ENCODE data around the gene OR7G2.

The OR7G2 gene

DNA sequence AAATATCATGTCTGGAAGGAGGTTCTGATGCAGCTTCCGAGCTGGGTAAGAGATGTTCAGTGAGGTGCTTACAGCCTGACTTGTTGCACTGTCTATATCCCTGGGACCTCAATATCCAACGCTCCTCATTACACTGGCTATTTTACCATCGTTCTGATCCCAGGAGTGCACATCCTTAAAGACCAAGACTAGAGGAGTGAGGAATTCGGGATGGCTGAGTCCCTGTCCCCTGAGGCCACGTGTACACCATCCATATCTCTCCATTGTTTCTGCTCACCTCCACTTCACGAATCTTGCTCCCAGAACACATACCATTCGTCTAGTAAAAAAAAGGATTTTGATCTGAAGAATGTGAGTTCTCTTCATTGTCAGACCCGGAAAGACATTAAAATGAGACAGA is at the start of gene OR7G2:
TSS of gene OR7G2 (minus strand) at position 101 of the 400 bp plus-strand sequence. CDS start 4,232 bp downstream, outside the sequence.
- FAIRE-seq (no peak), DNase-seq (ENCODE audit: low spot score) (no peak)

DNA sequence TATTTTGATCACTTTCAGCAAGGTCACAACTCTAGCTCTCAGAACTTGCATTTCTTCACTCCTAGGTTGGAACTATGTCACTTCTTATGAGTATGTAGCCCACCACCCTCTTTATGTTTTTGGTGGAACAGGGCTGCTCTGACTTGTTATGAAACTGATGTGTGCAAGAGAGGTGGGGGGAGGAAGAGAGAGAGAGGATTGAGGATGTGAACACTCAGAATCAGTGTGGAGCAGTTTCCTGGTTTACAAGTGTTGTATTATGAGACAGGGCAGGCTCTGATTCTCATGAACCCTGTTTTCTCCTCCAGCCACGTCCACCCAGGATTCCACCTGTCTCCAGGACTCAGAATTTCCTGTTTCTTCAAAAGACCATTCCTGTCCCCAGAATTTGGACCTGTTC is 49.0 kb upstream of the OR7G2 start:
- DNase-seq (ENCODE audit: low spot score) (no peak), FAIRE-seq (no peak)

DNA sequence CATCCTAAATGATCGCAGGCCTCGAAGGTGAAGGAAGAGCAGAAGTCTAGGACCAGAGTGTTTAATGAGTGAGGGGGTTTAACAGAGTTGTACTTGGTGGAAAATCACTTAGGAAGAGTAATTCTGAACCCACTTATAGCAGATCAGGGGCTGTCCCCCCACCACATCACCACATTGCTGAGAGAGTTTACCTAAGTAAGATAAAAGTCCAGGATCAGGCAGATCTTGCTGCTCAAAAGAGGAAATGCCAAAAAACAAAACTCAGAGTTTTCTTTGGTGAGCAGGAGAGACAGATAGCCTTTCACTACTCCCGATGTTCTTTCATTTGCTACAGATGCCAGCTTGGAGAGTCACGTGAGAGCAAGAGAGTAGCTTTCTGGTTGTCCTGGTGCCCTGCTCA is 48.3 kb upstream of the OR7G2 start:
- FAIRE-seq (no peak), DNase-seq (ENCODE audit: low spot score) (no peak)

DNA sequence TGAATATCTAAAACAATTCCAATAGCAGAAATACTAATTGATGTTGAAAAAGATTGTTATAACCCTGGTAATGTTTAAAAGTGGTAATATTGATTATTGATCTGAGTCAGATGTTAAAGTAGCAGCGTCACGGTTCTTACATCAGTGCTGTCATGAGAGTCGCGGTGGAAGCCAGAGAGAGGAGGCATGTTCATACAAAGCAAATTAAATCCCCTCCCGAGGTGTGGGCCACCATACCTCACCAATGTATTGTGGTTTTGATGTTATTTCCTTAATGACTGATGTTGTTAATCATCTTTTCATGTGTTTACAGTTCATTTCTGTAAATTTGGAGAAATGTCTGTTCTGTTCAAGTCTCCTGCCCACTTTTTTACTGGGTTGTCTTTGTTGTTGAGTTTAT is 44.1 kb upstream of the OR7G2 start:
- FAIRE-seq: no peak
- DNase-seq (ENCODE audit: low spot score): no peak

DNA sequence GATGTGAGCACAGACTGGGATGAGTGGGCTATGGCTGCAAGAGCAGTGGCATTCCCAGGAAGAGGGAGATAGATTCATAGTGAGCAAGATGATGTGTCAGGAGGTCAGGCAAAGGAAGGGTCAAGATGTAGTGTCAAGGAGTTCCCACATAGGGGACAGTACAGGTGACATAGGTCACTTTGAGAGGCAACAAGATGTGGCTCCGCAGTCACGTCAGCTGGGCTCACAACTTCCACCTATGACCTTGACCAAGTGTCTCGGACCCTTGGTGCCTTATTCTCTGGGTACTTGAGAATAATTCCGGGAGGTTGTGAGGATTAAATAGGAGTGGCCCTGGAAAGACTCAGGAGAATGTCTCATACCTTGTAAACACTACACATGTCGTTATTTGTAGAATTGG is 43.4 kb upstream of the OR7G2 start:
- FAIRE-seq: no peak

DNA sequence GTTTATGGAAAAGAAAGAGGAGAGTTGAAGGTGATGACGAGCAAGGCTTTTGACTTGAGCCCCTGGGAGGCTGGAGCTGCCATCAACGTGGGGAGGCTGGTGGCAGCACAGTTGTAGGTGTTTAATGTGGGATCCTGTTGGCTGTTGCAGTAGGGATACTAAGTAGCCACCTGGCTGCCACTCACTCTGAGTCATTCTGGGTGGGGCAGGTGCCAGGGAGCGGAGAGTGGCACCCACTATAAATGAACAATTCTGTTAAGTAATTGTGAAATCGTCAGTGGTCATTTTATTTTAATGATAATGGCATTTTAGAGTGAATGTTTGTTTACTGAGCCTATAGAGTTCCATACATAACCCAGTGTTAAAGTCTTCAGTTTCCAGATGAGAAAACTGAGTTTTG is 42.7 kb upstream of the OR7G2 start:
- no peak for FAIRE-seq
- no peak for DNase-seq (ENCODE audit: low spot score)

More for the DNA sequence above, 43.4 kb upstream of the OR7G2 start:
- DNase-seq (ENCODE audit: low spot score): no peak

DNA sequence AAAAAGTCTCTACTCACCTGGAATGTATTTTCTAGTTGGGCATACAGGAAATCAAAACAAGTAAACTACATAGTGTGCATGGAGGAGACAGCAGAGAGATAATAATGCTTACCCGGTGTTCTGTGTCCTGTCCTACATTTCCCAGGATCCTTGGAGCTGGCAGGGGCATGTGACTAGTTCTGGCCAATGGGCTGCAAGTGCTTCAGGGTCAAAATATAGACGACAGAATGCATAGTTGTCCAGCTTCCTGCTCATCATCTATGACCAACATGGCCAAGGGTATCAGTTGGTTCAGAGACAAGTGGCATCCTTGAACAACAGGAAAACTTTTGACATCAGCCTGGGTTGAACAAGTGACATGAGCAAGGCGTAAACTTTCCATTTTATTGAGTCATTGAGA is 41.4 kb upstream of the OR7G2 start:
- DNase-seq (ENCODE audit: low spot score) (no peak), FAIRE-seq (no peak)

DNA sequence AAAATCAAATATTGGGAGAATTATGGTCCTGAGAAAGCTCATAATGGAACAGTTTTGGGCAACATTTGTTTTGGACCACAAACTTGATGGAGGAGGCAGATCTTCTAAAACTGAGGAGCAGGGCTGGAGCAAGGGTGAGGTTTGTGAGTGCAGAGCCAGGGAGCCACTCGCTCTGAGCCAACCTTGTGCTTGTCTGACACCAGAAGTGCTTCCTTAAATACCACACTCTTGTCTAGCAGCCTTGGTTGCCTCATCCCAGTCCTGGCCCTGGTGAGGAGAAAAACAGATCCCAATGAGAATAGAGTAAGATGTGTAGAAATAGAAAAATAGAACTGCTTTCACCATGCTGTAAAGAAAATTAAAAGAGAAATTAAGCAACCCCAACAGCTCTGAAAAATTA is 39.6 kb upstream of the OR7G2 start:
- no peak for FAIRE-seq
- no peak for DNase-seq (ENCODE audit: low spot score)

DNA sequence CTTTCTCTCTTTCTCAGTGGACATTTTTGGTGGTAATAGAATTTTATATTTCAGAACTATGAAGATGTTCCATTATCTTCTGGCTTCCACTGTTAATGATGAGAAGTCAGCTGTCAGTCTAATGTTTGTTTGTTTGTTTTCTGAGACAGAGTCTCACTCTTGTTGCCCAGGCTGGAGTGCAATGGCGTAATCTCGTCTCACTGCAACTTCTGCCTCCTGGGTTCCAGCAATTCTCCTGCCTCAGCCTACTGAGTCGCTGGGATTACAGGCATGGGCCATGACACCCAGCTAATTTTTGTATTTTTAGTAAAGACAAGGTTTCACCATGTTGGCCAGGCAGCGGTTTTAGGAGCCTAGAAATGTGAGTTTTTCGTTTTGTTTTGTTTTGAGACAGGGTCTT is 37.6 kb upstream of the OR7G2 start:
- FAIRE-seq (no peak), DNase-seq (ENCODE audit: low spot score) (no peak)

DNA sequence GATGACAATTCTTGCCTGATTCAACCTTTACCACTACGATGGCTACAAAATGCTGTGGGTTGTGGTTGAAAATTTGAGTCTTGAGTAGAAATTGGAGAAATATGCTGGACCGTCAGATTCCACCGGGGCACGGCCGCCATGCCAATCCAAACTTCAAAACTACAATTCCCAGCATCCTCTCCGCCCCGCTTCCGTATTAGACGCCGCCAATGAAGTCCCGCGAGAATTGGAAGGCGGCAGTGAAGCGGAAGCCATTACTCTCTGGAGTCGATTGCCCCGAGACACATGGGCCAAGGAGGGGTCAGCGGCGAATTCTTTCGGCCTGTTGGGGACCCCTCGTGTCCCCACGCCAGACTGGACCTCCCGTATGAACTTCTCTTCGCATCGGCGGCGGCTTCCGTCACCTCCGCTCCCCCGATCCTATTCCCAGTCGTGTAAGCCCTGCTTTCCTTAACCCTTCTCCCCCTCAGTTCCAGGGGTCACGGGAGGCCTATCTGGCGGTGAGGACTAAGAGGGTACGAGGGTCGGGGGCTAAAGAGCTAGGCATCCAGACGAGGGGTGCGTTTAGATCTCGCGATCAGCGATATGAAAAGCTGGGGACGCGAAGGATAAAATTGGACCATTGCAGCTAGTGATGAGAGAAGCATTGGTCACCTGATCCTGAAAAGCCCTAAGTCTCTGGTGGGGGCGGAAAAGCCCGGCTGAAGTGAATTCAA is 33.0 kb upstream of the OR7G2 start, which contains the start of gene ZNF317:
TSS of gene ZNF317 (plus strand) at position 239 of the 716 bp plus-strand sequence. CDS start 15,620 bp downstream, outside the sequence.
- FAIRE-seq: peak; percentile 75
- peak; percentile 76 for DNase-seq (ENCODE audit: low spot score)

DNA sequence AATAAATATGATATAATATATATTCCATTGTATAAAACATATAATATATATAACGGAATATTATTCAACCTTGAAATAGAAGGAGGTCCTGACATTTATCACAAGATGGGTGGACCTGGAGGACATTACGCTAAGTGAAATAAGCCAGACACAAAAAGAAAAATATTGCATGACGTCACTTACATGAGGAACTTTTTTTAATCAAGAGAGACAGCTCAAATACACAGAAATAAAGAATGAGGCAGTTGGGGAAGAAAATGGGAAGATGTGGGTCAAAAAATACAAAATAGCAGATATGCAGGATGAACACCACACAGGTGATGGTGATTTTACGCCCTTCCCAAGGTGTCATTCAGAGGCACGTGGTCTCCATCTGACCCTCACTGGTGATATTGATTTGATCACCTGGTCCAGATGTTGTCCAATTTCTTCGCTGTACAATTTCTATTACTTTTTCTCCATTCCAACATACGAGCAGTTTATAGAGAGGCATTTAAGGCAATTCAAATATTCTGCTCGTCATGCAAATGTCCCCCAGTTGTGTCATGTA is 32.4 kb upstream of the OR7G2 start:
- FAIRE-seq (peak; percentile 58), DNase-seq (ENCODE audit: low spot score) (no peak)

DNA sequence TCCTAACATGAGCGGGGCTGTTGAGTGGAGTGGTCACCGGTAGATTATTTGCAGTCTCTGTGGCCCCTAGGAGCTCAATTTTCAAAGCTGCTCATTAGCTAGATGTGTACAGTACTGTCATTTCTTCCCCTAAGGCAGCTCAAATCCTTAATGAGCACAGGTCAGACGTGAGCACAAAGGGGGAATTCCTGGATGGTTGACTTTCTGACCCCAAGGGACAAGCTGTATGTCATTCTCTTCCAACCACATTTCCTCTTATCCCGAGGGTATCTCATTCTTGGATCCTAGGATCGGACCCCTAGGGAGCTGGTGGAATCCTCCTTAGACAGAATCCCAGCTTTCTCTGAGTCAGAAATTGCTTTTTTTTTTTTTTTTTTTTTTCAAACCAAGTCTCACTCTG is 25.1 kb upstream of the OR7G2 start:
- FAIRE-seq: no peak
- DNase-seq (ENCODE audit: low spot score): peak; percentile 27

DNA sequence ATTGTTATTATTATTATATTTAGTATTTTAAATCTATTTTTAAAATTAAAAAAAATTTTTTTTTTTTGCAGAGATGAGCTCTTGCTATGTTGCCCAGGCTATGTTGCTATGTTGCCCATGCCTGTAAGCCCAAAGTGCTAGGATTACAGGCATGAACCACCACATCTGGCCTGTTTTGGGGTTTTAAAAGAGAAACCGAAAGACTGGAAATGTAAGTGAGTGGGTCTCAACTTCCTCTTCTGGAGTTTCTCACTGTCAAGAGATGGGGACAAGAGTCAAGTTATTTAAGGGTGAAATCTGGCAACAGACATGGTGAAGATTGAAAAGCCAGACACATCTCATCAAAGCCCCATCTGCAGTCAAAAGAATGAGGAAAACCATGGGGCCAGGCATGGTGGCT is 23.7 kb upstream of the OR7G2 start:
- FAIRE-seq: no peak
- DNase-seq (ENCODE audit: low spot score): no peak

DNA sequence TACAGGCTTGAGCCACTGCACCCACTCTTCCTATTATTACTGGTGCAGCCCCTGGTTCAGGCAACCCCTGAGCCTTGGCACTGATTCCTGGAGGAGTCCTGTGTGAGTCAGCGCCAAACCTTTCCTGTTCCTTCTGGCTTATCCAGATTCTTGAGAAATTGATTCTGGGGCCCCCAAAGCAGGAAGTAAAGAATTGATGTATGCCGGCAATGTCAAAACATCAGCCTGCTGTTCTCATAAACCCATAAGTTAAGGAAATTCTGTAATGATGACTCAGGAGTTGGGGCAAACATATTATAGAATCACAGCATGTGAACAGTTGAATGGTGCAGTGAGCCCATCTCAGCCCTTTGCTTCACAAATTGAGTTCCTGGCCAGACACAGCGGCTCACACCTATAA is 20.9 kb upstream of the OR7G2 start:
- no peak for FAIRE-seq

DNA sequence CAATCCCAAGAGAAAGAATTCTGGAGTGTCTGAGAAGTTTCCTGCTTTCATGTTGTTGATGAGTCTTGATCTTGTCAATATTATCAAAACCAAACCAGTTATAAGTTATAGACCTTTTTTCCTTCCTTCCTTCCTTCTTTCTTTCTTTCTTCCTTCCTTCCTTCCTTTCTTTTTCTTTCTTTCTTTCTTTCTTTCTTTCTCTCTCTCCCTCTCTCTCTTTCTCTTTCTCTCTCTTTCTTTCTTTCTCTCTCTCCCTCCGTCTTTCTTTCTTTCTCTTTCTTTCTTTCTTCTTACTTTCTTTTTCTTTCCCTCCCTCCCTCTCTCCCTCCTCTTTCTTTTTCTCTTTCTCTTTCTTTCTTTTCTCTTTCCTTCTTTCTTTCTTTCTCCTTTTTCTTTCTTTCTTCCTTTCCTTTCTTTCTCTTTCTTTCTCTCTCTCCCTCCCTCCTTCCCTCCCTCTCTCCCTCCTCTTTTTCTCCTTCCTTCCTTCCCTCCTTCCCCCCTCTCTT is 19.7 kb upstream of the OR7G2 start, which contains the start of gene OR7G3:
TSS of gene OR7G3 (minus strand) at position 51 of the 506 bp plus-strand sequence. CDS start at position 51, 0 bp downstream.
- DNase-seq (ENCODE audit: low spot score): no peak
- FAIRE-seq: no peak

More for the DNA sequence above, 20.9 kb upstream of the OR7G2 start:
- no peak for DNase-seq (ENCODE audit: low spot score)

DNA sequence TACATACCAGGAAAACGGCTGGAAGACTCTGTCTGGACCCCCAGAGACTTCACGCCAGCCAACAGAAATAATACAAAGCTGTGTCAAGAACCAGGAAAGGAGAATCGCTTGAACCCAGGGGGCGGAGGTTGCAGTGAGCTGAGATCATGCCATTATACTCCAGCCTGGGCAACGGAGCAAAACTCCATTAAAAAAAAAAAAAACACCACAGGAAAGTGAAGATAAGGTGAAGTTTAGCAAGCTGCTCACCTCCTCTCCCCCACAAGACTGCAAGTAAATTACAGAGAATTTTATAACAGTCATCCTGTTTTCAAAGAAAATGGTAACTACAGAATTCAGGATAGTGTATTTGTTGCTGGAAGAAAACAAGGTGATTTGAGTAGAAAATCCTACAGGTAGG is 9.3 kb upstream of the OR7G2 start:
- DNase-seq (ENCODE audit: low spot score) (no peak), FAIRE-seq (no peak)

DNA sequence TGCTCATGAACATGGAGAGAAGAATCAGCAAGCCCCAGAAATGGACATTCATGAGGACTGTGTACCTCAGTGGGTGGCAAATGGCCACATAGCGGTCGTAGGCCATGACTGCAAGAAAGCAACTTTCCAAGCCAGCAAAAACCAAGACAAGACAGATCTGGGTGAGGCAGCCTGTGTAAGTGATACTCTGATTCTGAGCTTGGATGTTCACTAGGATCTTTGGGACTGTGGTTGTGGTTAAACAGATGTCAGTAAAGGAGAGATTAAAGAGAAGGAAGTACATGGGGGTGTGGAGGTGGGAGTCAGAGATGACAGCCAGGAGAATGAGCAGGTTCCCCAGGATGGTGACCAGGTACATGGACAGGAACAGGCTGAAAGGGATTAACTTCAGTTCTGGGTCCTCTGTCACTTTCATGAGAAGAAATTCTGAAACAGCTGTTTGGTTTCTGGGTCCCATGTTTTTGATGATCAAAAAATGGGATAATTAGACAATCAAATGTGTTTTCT is 8.1 kb upstream of the OR7G2 start, which contains the start of gene OR7G1:
TSS of gene OR7G1 (minus strand) at position 457 of the 507 bp plus-strand sequence. CDS start at position 457, 0 bp downstream.
- FAIRE-seq (no peak), DNase-seq (ENCODE audit: low spot score) (no peak)

DNA sequence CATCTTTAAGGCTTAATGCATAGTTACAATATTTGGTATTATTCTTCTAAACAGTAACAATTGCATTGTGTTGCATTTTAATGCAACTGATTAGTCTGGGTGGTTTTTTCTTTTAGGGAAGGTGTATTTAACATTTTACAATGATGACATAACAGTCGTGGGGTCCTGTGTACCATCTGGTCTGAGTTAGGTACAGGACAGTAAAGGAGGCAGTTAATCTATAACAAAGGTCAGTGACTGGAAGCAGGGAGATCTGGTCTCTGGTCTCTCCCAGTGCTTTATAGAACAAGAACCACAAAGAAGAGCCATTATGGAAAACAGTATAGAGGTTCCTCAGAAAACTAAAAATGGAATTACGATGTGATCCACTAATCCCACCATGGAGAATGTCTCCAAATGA is 2.7 kb upstream of the OR7G2 start:
- no peak for DNase-seq (ENCODE audit: low spot score)
- FAIRE-seq: no peak

DNA sequence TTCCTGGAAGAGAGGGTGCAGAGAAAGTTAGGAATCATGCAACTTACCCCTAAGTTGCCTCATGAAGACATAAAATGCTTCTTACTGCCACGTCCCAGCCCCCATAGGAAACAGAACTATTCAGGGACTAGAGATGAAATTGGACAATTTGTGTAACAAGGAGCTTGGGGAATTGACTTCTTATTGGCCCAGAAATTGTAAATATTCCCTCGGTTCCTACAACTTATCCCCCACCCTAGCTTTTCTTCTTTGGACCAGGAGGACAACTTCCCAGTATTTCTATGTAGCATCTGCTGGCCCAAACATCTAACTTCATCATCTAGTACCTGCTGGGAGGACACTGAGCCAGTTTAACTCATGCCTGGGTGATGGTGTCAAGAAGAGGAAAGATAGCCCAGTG is 20.5 kb downstream of the OR7G2 start, which contains the start of gene OR1M1:
TSS of gene OR1M1 (plus strand) at position 301 of the 400 bp plus-strand sequence. CDS start 6,184 bp downstream, outside the sequence.
- FAIRE-seq: no peak

DNA sequence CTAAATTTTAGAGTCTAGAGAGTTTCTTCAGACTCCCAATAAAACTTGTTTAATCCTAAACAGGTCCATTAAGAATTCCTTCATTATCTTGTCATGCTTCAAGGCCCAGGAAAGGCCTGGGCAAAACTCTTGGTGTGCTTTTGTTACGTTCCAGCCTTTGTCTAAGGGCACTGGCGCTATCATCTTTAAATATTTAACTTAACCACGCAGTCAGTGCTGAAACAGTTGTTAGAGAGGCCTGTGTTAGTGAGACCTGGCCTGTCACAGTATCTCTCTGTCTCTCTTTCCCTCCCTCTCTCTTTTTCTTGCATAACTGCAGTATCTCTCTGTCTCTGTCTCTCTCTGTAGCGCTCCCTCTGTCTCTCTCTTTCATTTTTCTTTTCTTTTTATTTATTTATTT is 28.6 kb downstream of the OR7G2 start:
- DNase-seq (ENCODE audit: low spot score) (peak; percentile 37), FAIRE-seq (peak; percentile 86)

More for the DNA sequence above, 20.5 kb downstream of the OR7G2 start, which contains the start of gene OR1M1:
- no peak for DNase-seq (ENCODE audit: low spot score)

DNA sequence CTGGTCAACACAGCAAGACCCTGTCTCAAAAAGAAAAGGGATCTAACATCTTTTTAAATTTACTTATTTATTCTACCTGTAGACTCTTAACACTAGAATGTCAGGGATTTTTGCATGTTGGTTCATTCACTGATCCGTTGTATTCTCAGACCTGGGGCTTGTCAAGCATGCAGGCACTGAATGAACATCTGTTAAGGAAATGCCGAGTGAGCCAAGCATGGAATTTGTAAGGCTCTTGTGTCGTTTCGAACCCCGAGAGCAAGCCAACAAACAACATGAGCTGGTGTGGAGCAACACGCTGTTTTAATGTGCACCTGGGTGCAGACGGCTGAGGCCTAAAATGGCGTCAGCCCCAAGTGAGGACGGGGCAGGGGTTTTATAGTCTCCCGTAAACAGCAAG is 30.4 kb downstream of the OR7G2 start:
- DNase-seq (ENCODE audit: low spot score) (no peak), FAIRE-seq (no peak)

Data from RCC 7860 (cell line).